T-helper 17 cell (primary cell): ENCODE results near the gene CACTIN. TPM values are rescaled to one million over a fixed set of nuclear protein-coding genes. Genes with fewer than 3 reads are reported as not detected.
"Not testable (repeated sequence)": the region's sequence is repeated elsewhere in the genome, so short reads cannot be mapped to it uniquely, and the experiment has no call there.

Experiments
- ATAC-seq: fragments of 150-1000 bp; cut with Tn5 transposase; 2 replicates; pipeline ENCODE4 v1.10.0; 2021; ENCODE audit warnings: mild to moderate bottlenecking, moderate library complexity
- DNase-seq, 3 donors: peaks; one replicate each; pipeline versions ENCODE4 v3.0.0 to v3.0.0-alpha.2; 2020 to 2021
- H3K9me3 ChIP-seq: one replicate; pipeline ENCODE4 v1.7.0; 2013; ENCODE audit warnings: low read length, mild to moderate bottlenecking; ENCODE audit not compliant: control insufficient read depth, poor library complexity, severe bottlenecking
- H3K27ac Mint-ChIP-seq: one replicate; pipeline ENCODE4 v1.8.0; 2022; ENCODE audit warnings: mild to moderate bottlenecking, moderate library complexity, mixed read lengths
- H3K27me3 Mint-ChIP-seq: one replicate; pipeline ENCODE4 v1.8.0; 2022; ENCODE audit warnings: mixed read lengths
- H3K36me3 Mint-ChIP-seq: one replicate; pipeline ENCODE4 v1.8.0; 2022; ENCODE audit warnings: low read depth, mixed read lengths
- H3K4me1 Mint-ChIP-seq: one replicate; pipeline ENCODE4 v1.8.0; 2022; ENCODE audit warnings: mild to moderate bottlenecking, mixed read lengths
- H3K4me3 Mint-ChIP-seq: one replicate; pipeline ENCODE4 v1.8.0; 2022; ENCODE audit warnings: mild to moderate bottlenecking, moderate library complexity, mixed read lengths
- total RNA-seq, 4 donors: library from RNA in 2 of 4; stranded (reverse) in 2 of 4; gene quantifications; one replicate each; pipeline ENCODE4 v1.2.3 and lab custom pipeline; 2022 to 2026

Gene CACTIN
- total RNA-seq, 2 donors from 2014 or later: 32.8 to 34.4 TPM

DNA sequence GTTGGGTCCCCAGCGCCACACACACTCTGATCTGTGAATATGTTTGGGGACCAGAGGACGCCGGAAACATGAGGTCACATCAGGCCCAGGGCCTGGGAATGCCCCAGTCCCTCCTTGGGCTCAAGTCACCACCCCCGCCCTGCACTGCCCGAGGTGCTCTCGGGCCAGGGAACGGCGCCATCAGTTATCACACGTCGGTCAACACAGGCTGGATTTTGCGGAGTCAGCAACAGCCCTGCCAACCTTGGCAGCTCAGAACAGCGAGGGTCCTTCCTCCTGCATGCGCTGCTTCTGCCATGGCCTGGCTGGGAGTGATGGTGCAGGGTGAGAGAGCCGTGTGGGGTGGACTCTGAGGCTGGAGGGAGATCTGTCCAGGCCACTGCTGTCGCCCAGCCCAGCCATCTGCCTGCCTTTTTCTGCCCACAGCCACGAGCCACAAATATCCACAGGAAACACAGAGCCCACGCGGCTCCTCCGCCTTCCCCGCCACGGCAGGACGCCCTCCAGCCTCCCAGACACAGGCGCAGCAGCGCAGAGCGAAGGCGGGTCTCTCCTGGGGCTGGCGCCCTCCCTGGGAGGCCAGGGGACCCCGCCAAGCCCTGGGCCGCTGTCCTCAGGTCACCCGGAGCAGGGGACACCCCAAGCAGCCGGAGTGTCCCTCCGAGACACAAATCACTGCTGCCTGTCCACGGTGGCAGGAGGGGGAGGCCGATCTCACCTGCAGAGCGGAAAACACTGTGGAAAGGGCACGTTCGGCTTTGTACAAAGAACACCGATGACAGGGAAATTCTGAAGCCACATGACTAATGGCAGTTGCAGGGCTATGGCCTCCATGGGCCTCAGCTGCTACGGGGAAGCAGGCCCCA lies 31.6 kb upstream of the CACTIN start:
- no peaks in the 10 kb centered on the region for H3K9me3 ChIP-seq
- Mint-ChIP-seq H3K27me3 (no peaks in the 10 kb centered on the region), H3K27ac (no peak overlapping the region), H3K4me1 (peaks cover 2% of the 10 kb centered on the region), H3K4me3 (no peak overlapping the region), H3K36me3 (peaks cover 7% of the 10 kb centered on the region)
- ATAC-seq (no peak), DNase-seq (no peak)

DNA sequence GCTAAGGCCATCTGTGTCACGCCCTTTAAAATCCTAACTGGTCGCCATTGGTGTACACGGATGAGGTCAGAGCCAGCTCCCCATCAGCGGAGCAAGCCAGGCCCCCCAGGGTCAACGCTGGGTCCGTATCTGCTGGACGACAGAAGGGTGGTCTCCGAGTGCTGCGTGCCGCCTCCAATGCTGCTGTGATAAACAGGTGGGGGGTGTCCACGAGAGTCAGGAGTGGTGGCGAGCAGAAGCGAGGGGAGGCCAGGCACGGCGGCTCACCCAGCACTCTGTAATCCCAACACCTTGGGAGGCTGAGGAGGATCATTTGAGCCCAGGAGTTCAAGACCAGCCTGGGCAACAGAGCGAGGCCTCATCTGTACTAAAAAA lies 30.8 kb upstream of the CACTIN start:
- Mint-ChIP-seq H3K27ac (no peak overlapping the region), H3K4me3 (no peak overlapping the region), H3K4me1 (peaks cover 2% of the 10 kb centered on the region), H3K27me3 (no peaks in the 10 kb centered on the region), H3K36me3 (peaks cover 7% of the 10 kb centered on the region)
- DNase-seq (no peak), ATAC-seq (no peak)
- H3K9me3 ChIP-seq: no peaks in the 10 kb centered on the region

DNA sequence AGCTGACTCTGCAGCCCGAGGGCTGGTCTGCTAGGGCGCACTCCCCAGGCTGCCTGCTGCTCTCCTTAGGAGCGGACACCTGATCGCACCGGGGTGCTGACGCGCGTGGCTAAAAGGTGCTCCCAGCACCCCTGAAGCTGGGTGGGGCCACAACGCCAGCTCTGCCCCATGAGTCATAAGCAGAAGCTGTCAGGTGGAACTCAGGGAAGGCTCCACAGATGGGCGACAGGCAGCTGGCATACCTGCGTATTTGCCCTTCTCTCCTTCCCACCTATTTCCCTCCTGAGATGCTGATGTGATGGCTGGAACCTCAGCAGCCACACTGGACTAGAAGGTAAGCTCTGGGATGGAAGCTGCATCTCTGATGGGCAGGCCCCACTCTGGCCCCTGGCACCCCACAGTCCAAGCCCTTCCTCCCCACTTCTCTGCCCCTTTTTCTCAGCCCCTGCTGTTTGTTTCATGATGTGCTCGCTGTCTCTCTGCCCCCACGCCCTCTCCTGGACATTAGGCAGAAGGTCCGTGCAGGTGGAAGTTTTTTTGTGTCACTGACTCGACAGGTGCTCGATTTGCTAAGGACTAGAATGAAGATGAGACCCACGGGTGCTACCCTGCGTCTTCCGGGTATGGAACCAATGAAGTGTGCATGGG lies 30.3 kb upstream of the CACTIN start:
- no peak for DNase-seq
- no peak for ATAC-seq
- Mint-ChIP-seq H3K4me3 (no peak overlapping the region), H3K27me3 (no peaks in the 10 kb centered on the region), H3K27ac (no peak overlapping the region), H3K36me3 (peaks cover 7% of the 10 kb centered on the region), H3K4me1 (peaks cover 2% of the 10 kb centered on the region)
- no peaks in the 10 kb centered on the region for H3K9me3 ChIP-seq

DNA sequence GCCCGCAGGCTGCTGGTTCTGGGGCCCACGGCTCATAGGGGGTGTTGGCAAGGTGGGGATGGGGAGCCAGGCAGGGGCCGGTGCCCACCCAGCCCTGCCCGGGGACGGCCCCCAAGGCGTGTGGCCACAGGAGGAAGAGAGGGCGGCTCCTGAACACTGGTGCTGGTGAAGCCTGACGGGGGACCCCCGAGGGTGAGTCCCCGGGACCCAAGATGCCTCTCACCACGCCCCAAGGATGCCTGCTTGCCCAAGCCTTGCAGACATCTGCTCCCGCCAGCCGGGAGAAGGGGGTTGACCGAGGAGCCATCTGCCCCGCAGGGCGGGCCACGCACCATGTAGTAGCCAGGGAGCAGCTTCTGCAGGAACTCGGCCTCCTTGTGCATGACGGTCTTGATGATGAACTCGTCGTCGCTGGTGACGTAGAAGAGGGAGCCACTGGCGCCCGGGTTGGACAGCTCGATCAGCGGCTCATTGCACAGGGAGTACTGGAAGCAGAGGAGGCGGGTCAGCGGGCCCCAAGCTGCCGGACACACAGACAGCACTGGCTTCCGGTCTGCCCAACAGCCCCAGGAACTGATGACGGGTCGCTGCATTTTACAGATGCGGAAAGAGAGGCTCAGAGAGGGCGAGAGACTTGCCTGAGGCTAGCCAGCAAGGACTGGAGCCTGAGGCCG lies 29.6 kb upstream of the CACTIN start:
- H3K4me3 Mint-ChIP-seq: no peak overlapping the region
- no peaks in the 10 kb centered on the region for H3K9me3 ChIP-seq
- H3K36me3 Mint-ChIP-seq: peaks cover 7% of the 10 kb centered on the region
- no peaks in the 10 kb centered on the region for H3K4me1 Mint-ChIP-seq
- ATAC-seq (no peak), DNase-seq (no peak)
- H3K27ac Mint-ChIP-seq: no peak overlapping the region
- no peaks in the 10 kb centered on the region for H3K27me3 Mint-ChIP-seq

DNA sequence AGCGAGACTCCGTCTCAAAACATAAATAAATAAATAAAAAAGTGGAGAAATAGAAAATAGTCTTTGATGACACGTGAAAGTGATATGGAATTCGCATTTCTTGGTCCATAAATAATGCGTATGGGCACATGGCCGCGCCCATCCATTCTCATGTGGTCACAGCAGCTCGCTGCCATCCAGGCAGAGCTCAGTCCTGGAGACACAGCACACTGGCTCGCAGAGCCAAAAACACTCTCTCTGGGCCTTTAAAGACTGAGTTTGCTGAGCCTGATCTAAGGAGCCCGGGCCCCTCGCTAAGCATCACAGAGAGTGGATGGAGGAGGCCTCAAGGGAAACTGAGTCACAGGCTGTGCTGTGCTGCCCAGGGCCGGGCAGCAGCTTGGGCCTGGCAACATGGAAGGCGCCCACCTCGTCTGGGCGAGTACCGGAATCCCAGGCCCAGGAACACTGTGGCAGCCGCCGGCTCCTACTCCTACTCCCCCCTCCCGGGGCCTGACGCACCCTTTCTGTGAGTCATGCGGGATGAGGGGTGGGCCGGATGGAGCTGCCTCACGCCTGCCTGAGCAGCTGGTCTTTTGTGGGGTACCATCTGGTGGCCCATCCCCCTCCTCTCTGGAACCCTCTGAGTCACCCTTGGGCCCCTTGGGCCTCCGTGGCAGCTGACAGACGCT lies 28.9 kb upstream of the CACTIN start:
- H3K36me3 Mint-ChIP-seq: peaks cover 7% of the 10 kb centered on the region
- no peaks in the 10 kb centered on the region for H3K4me1 Mint-ChIP-seq
- no peak for DNase-seq
- H3K27me3 Mint-ChIP-seq: no peaks in the 10 kb centered on the region
- no peak overlapping the region for H3K4me3 Mint-ChIP-seq
- H3K27ac Mint-ChIP-seq: no peak overlapping the region
- H3K9me3 ChIP-seq: no peaks in the 10 kb centered on the region
- no peak for ATAC-seq

DNA sequence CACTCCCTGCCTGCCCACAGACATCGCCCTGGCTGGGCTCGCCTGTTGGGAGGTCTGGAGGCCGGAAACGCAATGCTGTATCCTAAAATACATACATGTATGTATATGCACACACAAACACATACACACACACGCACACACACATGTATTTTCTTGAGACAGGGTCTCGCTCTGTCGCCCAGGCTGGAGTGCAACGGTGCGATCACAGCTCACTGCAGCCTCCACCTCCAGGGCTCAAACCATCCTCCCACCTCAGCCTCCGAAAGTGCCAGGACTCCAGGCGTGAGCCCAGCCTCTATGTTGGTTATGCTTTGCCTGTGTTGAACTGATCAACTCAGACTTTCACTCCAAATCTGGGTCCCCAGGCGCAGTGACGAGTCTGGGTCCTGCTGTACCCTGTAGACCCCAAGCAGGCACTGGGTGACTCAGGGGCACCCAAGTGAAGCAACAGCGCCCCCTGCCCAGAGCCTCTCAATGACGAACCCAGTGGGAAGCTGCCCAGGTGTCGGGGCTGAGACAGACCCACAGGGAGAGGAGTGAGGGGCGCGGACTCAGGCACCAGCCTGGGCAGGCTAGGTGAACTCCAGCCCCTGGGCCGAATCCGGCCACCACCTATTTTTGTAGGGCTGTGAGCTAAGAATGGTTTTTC lies 27.4 kb upstream of the CACTIN start:
- Mint-ChIP-seq H3K27ac (no peak overlapping the region), H3K27me3 (no peaks in the 10 kb centered on the region), H3K4me3 (no peak overlapping the region), H3K4me1 (no peaks in the 10 kb centered on the region), H3K36me3 (peaks cover 7% of the 10 kb centered on the region)
- ATAC-seq (no peak), DNase-seq (no peak)
- no peaks in the 10 kb centered on the region for H3K9me3 ChIP-seq

DNA sequence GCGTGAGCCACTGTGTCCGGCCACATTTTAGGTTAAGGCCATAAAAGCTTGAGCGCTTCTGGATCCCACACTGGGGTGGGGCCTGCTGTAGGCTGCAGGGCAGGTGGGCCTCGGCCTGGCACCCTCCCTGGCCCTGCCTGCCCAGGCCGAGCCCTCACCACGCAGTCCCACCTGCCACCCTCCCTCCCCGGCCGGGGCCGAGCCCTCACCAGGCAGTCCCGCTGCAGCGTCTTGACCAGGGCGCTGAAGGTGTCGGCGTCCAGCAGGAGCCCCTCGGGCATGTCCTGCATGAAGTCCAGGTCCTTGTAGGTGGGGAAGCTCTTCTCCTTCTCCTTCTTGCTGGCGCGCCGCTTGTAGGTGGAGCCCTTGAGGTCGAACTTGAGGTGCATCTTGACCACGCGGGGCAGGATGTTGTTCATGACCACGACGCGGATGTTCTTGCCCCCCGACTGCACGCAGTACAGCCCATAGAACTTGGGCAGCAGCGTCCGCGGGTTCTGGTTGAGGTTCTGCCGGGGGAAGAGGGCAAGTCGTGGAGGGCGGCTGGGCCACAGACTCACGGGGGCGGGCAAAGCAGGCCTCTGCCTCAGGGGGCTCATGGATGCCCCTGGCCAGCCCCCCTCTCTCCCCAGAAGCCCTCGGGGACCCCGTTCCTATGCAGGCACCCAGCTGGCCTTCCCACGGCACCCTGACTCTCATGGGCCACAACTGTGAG lies 26.6 kb upstream of the CACTIN start:
- Mint-ChIP-seq H3K36me3 (peaks cover 7% of the 10 kb centered on the region), H3K4me3 (no peak overlapping the region), H3K4me1 (no peaks in the 10 kb centered on the region), H3K27me3 (no peaks in the 10 kb centered on the region), H3K27ac (no peak overlapping the region)
- no peaks in the 10 kb centered on the region for H3K9me3 ChIP-seq
- ATAC-seq (no peak), DNase-seq (no peak)

DNA sequence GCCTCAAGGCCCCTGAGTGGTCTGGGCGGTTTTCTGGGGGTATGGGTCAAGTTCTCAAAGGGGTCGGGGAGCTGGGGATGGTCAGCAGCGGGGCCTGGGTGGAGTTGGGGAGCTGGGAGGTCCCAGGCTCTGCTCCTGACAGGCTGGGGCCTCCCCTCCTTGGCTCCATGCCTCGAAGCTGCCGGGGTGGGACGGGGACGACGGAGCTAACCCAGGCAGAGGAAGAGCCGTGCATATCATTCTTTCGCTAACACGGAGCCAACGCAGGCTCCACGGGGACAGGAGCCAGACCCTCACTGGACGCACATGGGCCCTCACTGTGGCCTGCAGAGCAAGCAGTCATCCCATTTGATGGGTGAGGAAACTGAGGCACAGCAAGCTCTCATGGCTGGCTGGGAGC lies 25.8 kb upstream of the CACTIN start:
- no peak for DNase-seq
- Mint-ChIP-seq H3K27me3 (no peaks in the 10 kb centered on the region), H3K27ac (no peak overlapping the region), H3K36me3 (peaks cover 4% of the 10 kb centered on the region), H3K4me3 (no peak overlapping the region), H3K4me1 (no peaks in the 10 kb centered on the region)
- H3K9me3 ChIP-seq: no peaks in the 10 kb centered on the region
- ATAC-seq: no peak

DNA sequence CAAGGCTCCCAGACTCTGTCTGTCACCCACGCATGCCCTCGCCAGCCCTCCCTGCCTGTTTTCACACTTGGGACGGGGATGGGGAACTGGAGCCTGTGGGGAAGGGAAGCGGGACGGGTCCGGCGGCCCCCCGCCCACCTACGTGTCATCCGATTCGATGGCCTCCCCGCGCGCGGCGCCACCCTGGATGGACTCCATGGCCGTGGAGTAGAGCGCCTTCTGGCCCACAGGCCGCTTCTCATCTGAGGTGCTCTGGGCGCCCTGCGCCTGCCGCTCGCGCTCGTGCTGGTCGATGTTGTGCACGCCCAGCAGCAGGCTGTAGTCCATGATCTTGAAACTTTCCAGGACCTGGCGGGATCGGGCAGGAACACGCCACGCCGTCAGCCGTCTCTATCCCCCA lies 25.1 kb upstream of the CACTIN start:
- ATAC-seq (no peak), DNase-seq (no peak)
- Mint-ChIP-seq H3K36me3 (no peaks in the 10 kb centered on the region), H3K4me1 (no peaks in the 10 kb centered on the region), H3K4me3 (no peak overlapping the region), H3K27ac (peak overlapping the region; percentile 34), H3K27me3 (no peaks in the 10 kb centered on the region)
- no peaks in the 10 kb centered on the region for H3K9me3 ChIP-seq

DNA sequence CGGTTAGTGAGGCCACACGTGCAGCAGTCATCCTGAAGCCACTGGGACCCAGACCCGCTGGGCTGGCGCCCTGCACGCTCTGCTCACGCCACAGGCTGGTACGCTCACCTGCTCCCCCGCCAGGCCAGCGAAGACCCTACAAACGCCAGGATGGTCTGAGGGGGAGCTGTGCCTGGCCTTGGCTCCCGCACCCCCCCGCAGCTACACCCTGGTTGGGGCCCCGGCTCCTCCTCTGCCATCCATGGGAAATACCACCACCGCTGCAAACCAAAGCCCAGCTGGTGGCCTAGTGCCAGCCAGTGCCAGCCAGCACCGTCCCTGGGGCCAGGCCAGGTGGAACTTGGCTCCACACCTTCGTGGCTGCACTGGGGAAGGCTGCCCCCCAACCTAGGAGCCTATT lies 23.3 kb upstream of the CACTIN start:
- Mint-ChIP-seq H3K4me3 (no peak overlapping the region), H3K36me3 (no peaks in the 10 kb centered on the region), H3K4me1 (no peaks in the 10 kb centered on the region), H3K27ac (no peak overlapping the region), H3K27me3 (no peaks in the 10 kb centered on the region)
- ATAC-seq (no peak), DNase-seq (no peak)
- H3K9me3 ChIP-seq: no peaks in the 10 kb centered on the region

DNA sequence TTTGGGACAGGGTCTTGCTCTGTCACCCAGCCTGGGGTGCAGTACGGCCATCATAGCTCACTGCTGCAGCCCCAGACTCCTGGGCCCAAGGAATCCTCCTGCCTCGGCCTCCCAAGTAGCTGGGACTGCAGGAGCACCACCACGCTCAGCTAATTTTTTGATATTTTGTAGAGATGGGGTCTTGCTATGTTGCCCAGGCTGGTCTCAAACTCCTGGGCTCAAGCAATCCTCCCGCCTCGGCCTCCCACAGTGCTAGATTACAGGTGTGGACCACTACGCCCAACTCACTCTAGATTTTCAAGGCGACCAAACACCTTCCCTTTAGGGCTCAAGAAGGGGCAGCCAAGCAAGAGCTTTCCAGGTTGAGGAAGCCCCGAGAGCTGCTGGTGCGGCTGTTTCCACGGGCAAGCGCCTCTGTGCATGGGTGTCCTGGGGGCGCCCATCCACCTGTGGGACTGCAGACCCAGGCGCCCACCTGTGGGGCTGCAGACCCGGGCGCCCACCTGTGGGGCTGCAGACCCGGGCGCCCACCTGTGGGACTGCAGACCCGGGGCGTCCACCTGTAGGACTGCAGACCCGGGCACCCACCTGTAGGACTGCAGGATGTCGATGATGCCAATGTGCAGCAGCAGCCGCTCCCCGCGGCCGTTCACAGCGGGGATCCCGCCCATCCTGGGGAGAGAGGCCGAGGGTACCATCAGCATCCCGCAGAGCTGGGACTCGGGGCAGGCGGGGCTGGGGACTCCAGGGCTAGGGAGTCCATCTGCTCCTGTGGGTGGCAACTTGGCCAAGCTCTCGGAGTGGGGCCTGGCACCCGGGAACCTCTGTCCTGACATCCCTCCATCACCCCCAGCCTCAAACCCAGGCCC lies 21.7 kb upstream of the CACTIN start:
- H3K9me3 ChIP-seq: no peaks in the 10 kb centered on the region
- ATAC-seq (no peak), DNase-seq (no peak)
- no peaks in the 10 kb centered on the region for H3K4me1 Mint-ChIP-seq
- H3K27me3 Mint-ChIP-seq: no peaks in the 10 kb centered on the region
- H3K4me3 Mint-ChIP-seq: no peak overlapping the region
- no peaks in the 10 kb centered on the region for H3K36me3 Mint-ChIP-seq
- no peak overlapping the region for H3K27ac Mint-ChIP-seq

DNA sequence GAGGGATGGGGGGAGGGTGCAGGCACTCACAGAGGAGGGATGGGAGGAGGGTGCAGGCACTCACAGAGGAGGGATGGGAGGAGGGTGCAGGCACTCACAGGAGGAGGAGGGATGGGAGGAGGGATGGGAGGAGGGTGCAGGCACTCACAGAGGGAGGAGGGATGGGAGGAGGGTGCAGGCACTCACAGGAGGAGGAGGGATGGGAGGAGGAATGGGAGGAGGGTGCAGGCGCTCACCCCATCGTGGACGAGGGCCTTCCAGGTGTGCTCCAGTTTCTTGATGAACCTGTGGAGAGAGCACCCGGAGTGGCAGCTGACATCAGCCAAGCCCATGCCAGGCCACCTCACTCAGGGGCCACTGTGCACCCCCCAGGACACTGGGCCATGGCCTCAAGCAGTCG lies 20.5 kb upstream of the CACTIN start:
- not testable (repeated sequence) for ATAC-seq, H3K36me3 Mint-ChIP-seq, H3K4me3 Mint-ChIP-seq

More for the DNA sequence above, 20.5 kb upstream of the CACTIN start:
- not testable (repeated sequence) for DNase-seq, H3K27ac Mint-ChIP-seq, H3K9me3 ChIP-seq, H3K4me1 Mint-ChIP-seq, H3K27me3 Mint-ChIP-seq
